ENCODE measurements around the gene TENT4A.

Gene TENT4A

GRCh38 chr5:6740586-6741150 is 27.4 kb downstream of the TENT4A start:
- Histone ChIP-seq H3K9ac (ENCODE audit: low read length in 2 of 2) (no peak overlapping the region), H3K4me1 (ENCODE audit: control insufficient read depth, insufficient read depth, low read length) (peaks cover 5% of the 10 kb centered on the region), H3K27ac (ENCODE audit: low read length) (no peak overlapping the region), H3K36me3 (ENCODE audit: control insufficient read depth in 2 of 2, insufficient read depth in 2 of 2, low read length in 2 of 2) (peaks cover 32 to 40% of the 10 kb centered on the region in 2 donors), H3K4me3 (ENCODE audit: low read length in 2 of 2) (no peak overlapping the region), H3K27me3 (ENCODE audit: control insufficient read depth in 1 of 2, insufficient read depth in 2 of 2, low read length in 2 of 2) (no peaks in the 10 kb centered on the region), H3K9me3 (ENCODE audit: control insufficient read depth in 2 of 2, low read length in 2 of 2) (no peaks in the 10 kb centered on the region)

- Histone ChIP-seq H3K4me1 (ENCODE audit: control insufficient read depth, insufficient read depth, low read length) (peaks cover 7% of the 10 kb centered on the region), H3K9ac (ENCODE audit: low read length in 2 of 2) (no peak overlapping the region), H3K4me3 (ENCODE audit: low read length in 2 of 2) (no peak overlapping the region), H3K9me3 (ENCODE audit: control insufficient read depth in 2 of 2, low read length in 2 of 2) (no peaks in the 10 kb centered on the region), H3K27ac (ENCODE audit: low read length) (no peak overlapping the region), H3K27me3 (ENCODE audit: control insufficient read depth in 1 of 2, insufficient read depth in 2 of 2, low read length in 2 of 2) (no peaks in the 10 kb centered on the region), H3K36me3 (ENCODE audit: control insufficient read depth in 2 of 2, insufficient read depth in 2 of 2, low read length in 2 of 2) (peaks cover 36 to 38% of the 10 kb centered on the region in 2 donors)
These were observed 29.0 kb downstream of the TENT4A start for GRCh38 chr5:6742081-6742758.

DNA sequence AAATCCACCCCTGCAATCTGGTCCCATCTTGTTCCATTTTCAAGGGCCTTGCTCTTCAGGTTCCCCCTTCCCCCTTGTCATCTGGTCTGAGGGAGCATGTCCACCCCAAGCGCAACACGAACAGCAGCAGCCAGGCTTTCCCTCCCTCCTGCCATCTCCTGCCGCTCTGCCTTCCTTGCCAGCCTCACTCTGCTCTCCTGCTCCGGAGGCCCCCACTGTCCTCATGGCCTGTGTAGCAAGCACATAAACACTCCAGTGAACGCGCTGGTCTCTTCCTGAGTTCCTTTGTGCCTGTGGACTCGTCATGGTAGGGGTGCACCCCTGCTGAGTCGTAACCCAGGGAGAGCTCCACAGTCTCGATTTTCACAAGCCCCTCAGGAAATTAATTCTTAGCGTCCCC is 29.9 kb downstream of the TENT4A start:
- Histone ChIP-seq H3K4me3 (ENCODE audit: low read length in 2 of 2) (no peak overlapping the region), H3K9ac (ENCODE audit: low read length in 2 of 2) (no peak overlapping the region), H3K4me1 (ENCODE audit: control insufficient read depth, insufficient read depth, low read length) (peaks cover 10% of the 10 kb centered on the region), H3K9me3 (ENCODE audit: control insufficient read depth in 2 of 2, low read length in 2 of 2) (no peaks in the 10 kb centered on the region), H3K36me3 (ENCODE audit: control insufficient read depth in 2 of 2, insufficient read depth in 2 of 2, low read length in 2 of 2) (peaks cover 30 to 35% of the 10 kb centered on the region in 2 donors), H3K27me3 (ENCODE audit: control insufficient read depth in 1 of 2, insufficient read depth in 2 of 2, low read length in 2 of 2) (no peaks in the 10 kb centered on the region), H3K27ac (ENCODE audit: low read length) (no peak overlapping the region)

- Histone ChIP-seq H3K27ac (ENCODE audit: low read length) (no peak overlapping the region), H3K36me3 (ENCODE audit: control insufficient read depth in 2 of 2, insufficient read depth in 2 of 2, low read length in 2 of 2) (peaks cover 19 to 33% of the 10 kb centered on the region in 2 donors), H3K4me3 (ENCODE audit: low read length in 2 of 2) (no peak overlapping the region), H3K4me1 (ENCODE audit: control insufficient read depth, insufficient read depth, low read length) (peaks cover 10% of the 10 kb centered on the region), H3K9ac (ENCODE audit: low read length in 2 of 2) (no peak overlapping the region), H3K27me3 (ENCODE audit: control insufficient read depth in 1 of 2, insufficient read depth in 2 of 2, low read length in 2 of 2) (no peaks in the 10 kb centered on the region), H3K9me3 (ENCODE audit: control insufficient read depth in 2 of 2, low read length in 2 of 2) (no peaks in the 10 kb centered on the region)
These were observed 31.8 kb downstream of the TENT4A start for GRCh38 chr5:6744841-6745705.

DNA sequence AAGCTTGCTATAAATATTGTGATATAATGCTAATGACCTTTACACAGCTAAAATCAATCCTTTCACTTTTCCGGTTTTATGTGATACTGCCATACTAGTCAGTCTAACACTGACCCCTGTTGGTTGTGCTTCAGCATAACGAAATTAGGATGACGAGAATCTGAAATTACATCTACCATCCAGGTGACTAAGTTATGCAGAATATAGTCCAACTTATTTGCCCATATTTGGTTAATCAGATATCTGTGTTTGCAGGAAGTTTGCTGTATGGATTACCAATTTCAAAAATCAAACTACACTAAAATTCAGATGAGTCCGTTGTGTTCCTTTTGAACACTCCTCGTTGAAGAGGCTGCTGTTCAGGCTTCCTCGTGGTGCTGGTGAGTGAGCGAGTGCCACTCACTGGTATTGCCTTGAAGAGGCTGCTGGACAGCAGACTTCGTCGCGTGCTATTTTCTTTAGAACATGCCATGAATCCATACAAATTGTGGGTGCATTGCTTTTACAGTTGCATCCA is 32.5 kb downstream of the TENT4A start:
- H3K36me3 ChIP-seq (ENCODE audit: control insufficient read depth in 2 of 2, insufficient read depth in 2 of 2, low read length in 2 of 2), result peaks cover 18 to 32% of the 10 kb centered on the region in 2 donors
- H3K9ac ChIP-seq (ENCODE audit: low read length in 2 of 2), result no peak overlapping the region
- H3K4me1 ChIP-seq (ENCODE audit: control insufficient read depth, insufficient read depth, low read length), result peaks cover 10% of the 10 kb centered on the region
- H3K27me3 ChIP-seq (ENCODE audit: control insufficient read depth in 1 of 2, insufficient read depth in 2 of 2, low read length in 2 of 2), result no peaks in the 10 kb centered on the region
- no peak overlapping the region for H3K27ac ChIP-seq (ENCODE audit: low read length)
- no peak overlapping the region for H3K4me3 ChIP-seq (ENCODE audit: low read length in 2 of 2)
- H3K9me3 ChIP-seq (ENCODE audit: control insufficient read depth in 2 of 2, low read length in 2 of 2), result no peaks in the 10 kb centered on the region

DNA sequence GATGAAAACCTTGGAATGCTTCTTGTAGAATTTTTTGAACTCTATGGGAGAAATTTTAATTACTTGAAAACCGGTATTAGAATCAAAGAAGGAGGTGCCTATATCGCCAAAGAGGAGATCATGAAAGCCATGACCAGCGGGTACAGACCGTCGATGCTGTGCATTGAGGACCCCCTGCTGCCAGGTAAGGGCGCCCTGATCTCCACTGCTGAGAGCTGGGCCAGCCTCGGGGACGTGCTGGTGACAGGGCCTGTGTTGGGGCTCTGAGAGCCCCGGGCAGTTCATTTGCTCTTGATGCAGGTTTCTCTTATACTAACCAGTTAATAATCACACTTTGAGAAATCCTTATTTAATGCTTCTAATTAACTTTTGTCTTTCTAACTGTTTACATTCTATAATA is 33.0 kb downstream of the TENT4A start:
- no peak overlapping the region for H3K9ac ChIP-seq (ENCODE audit: low read length in 2 of 2)
- H3K9me3 ChIP-seq (ENCODE audit: control insufficient read depth in 2 of 2, low read length in 2 of 2), result no peaks in the 10 kb centered on the region
- no peak overlapping the region for H3K27ac ChIP-seq (ENCODE audit: low read length)
- peaks cover 22 to 32% of the 10 kb centered on the region in 2 donors for H3K36me3 ChIP-seq (ENCODE audit: control insufficient read depth in 2 of 2, insufficient read depth in 2 of 2, low read length in 2 of 2)
- no peak overlapping the region for H3K4me3 ChIP-seq (ENCODE audit: low read length in 2 of 2)
- peaks cover 10% of the 10 kb centered on the region for H3K4me1 ChIP-seq (ENCODE audit: control insufficient read depth, insufficient read depth, low read length)
- H3K27me3 ChIP-seq (ENCODE audit: control insufficient read depth in 1 of 2, insufficient read depth in 2 of 2, low read length in 2 of 2), result no peaks in the 10 kb centered on the region

- no peak overlapping the region for H3K4me3 ChIP-seq (ENCODE audit: low read length in 2 of 2)
- H3K9me3 ChIP-seq (ENCODE audit: control insufficient read depth in 2 of 2, low read length in 2 of 2), result no peaks in the 10 kb centered on the region
- H3K4me1 ChIP-seq (ENCODE audit: control insufficient read depth, insufficient read depth, low read length), result peaks cover 10% of the 10 kb centered on the region
- H3K27ac ChIP-seq (ENCODE audit: low read length), result no peak overlapping the region
- no peaks in the 10 kb centered on the region for H3K27me3 ChIP-seq (ENCODE audit: control insufficient read depth in 1 of 2, insufficient read depth in 2 of 2, low read length in 2 of 2)
- H3K9ac ChIP-seq (ENCODE audit: low read length in 2 of 2), result no peak overlapping the region
- peaks cover 28 to 38% of the 10 kb centered on the region in 2 donors for H3K36me3 ChIP-seq (ENCODE audit: control insufficient read depth in 2 of 2, insufficient read depth in 2 of 2, low read length in 2 of 2)
These were observed 33.9 kb downstream of the TENT4A start for GRCh38 chr5:6747103-6747502.

- Histone ChIP-seq H3K4me3 (ENCODE audit: low read length in 2 of 2) (no peak overlapping the region), H3K4me1 (ENCODE audit: control insufficient read depth, insufficient read depth, low read length) (peaks cover 10% of the 10 kb centered on the region), H3K36me3 (ENCODE audit: control insufficient read depth in 2 of 2, insufficient read depth in 2 of 2, low read length in 2 of 2) (peaks cover 32 to 43% of the 10 kb centered on the region in 2 donors)
These were observed 34.9 kb downstream of the TENT4A start for GRCh38 chr5:6748142-6748541.

DNA sequence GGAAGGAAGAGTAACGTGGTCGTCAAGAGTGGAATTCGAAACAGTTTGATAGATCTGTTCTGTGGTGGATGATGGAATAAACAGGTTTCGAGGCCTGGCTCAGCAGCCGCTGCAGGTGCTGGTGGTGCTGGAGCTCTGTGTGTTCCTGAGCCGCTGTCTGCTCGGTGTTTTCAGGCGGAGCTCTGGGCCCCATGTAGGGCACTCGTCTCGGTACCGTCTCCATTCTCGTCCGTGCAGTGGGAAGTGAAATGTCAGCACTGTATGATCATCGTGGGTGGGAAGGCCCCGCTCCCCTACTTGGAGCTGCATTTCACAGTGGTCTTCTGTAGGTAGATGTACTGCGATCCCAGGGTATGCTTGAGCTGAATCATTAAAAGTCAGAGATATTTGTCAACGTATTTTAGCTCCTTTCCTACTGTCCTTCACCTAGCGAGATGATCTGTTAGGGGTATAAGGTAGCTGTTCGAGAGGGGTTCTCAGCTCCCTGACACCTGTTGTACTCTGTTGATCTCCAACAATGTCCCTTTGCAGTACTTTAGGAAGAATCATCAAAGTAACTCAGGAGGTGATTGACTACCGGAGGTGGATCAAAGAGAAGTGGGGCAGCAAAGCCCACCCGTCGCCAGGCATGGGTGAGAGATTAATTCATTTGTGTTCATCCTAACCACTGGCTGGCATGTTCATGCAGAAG is 35.9 kb downstream of the TENT4A start:
- Histone ChIP-seq H3K27me3 (ENCODE audit: control insufficient read depth in 1 of 2, insufficient read depth in 2 of 2, low read length in 2 of 2) (no peaks in the 10 kb centered on the region), H3K9me3 (ENCODE audit: control insufficient read depth in 2 of 2, low read length in 2 of 2) (no peaks in the 10 kb centered on the region), H3K4me3 (ENCODE audit: low read length in 2 of 2) (no peak overlapping the region), H3K9ac (ENCODE audit: low read length in 2 of 2) (no peak overlapping the region), H3K4me1 (ENCODE audit: control insufficient read depth, insufficient read depth, low read length) (peaks cover 10% of the 10 kb centered on the region), H3K27ac (ENCODE audit: low read length) (no peak overlapping the region), H3K36me3 (ENCODE audit: control insufficient read depth in 2 of 2, insufficient read depth in 2 of 2, low read length in 2 of 2) (peaks cover 32 to 49% of the 10 kb centered on the region in 2 donors)

More at GRCh38 chr5:6748142-6748541, 34.9 kb downstream of the TENT4A start:
- Histone ChIP-seq H3K9me3 (ENCODE audit: control insufficient read depth in 2 of 2, low read length in 2 of 2) (no peaks in the 10 kb centered on the region), H3K27ac (ENCODE audit: low read length) (no peak overlapping the region), H3K27me3 (ENCODE audit: control insufficient read depth in 1 of 2, insufficient read depth in 2 of 2, low read length in 2 of 2) (no peaks in the 10 kb centered on the region), H3K9ac (ENCODE audit: low read length in 2 of 2) (no peak overlapping the region)

DNA sequence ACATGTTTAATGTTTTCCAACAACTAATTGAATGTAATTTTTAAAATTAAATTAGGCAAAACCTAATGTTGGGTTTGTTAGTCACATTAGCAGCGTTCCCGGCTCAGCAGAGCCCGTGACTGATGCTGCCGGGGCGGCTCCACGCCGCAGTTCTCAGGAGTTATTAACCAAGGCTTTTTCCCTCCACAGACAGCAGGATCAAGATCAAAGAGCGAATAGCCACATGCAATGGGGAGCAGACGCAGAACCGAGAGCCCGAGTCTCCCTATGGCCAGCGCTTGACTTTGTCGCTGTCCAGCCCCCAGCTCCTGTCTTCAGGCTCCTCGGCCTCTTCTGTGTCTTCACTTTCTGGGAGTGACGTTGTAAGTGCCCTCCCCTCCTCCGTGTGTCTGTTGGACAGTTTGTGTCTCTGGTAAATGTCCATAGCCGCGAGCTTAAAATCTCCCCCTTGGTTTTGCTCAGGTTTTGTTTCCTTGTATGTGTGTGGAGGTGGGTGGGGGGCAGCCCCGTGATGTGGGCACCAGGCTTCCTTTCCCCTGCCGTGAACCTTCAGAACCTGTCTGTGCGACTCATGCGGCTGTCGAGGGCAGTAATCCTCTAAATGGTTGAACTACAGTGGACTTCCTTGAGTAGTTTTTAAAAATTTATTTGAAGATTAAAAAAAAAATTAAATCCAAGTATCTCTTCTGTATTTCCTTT is 37.1 kb downstream of the TENT4A start:
- no peaks in the 10 kb centered on the region for H3K9me3 ChIP-seq (ENCODE audit: control insufficient read depth in 2 of 2, low read length in 2 of 2)
- H3K9ac ChIP-seq (ENCODE audit: low read length in 2 of 2), result no peak overlapping the region
- H3K27me3 ChIP-seq (ENCODE audit: control insufficient read depth in 1 of 2, insufficient read depth in 2 of 2, low read length in 2 of 2), result no peaks in the 10 kb centered on the region
- H3K4me3 ChIP-seq (ENCODE audit: low read length in 2 of 2), result no peak overlapping the region
- H3K36me3 ChIP-seq (ENCODE audit: control insufficient read depth in 2 of 2, insufficient read depth in 2 of 2, low read length in 2 of 2), result peaks cover 40 to 55% of the 10 kb centered on the region in 2 donors
- no peak overlapping the region for H3K27ac ChIP-seq (ENCODE audit: low read length)
- H3K4me1 ChIP-seq (ENCODE audit: control insufficient read depth, insufficient read depth, low read length), result peaks cover 9% of the 10 kb centered on the region

Measured in stomach smooth muscle (tissue), 2 donors.